H1 (cell line): ENCODE measurements around the gene SMOC2. TPM values are rescaled to one million over a fixed set of nuclear protein-coding genes. Genes with fewer than 3 reads are reported as not detected.

Experiments
- CTCF ChIA-PET: fragments of 300-600 bp; sonication (Branson Sonifier 250); formaldehyde crosslinking; loops from one replicate; lab custom pipeline; 2021; ENCODE audit not compliant: partially characterized antibody; lab: Charles Lee
- POLR2A ChIA-PET: fragments of 300-600 bp; sonication (Branson Sonifier 250); formaldehyde crosslinking; loops from one replicate; lab custom pipeline; 2021; ENCODE audit warnings: inconsistent platforms; ENCODE audit not compliant: partially characterized antibody; lab: Charles Lee
- DNase-seq, 2 experiments: peaks; one replicate each; pipeline versions ENCODE4 v3.0.0 to v3.0.0-alpha.2; 2010 to 2022; ENCODE audit warnings: low spot score in 2 of 2, low read depth in 1 of 2, mixed read lengths in 1 of 2
- FAIRE-seq: peaks from 2 replicates; lab custom pipeline; 2011; peaks lifted over from hg19 to GRCh38; lab: Jason Lieb, UNC
- H2AFZ ChIP-seq: 2 replicates; pipeline ENCODE4 v1.8.1; 2012; ENCODE audit warnings: low read length, inconsistent platforms
- H2AK5ac ChIP-seq: 2 replicates; pipeline ENCODE4 v1.6.1; 2013; ENCODE audit warnings: low read depth, low read length
- H2BK120ac ChIP-seq: replicated peaks from 2 replicates; pipeline ENCODE3; 2013; ENCODE audit warnings: low read depth, low read length, inconsistent platforms
- H2BK12ac ChIP-seq: 2 replicates; pipeline ENCODE4 v1.6.1; 2013; ENCODE audit warnings: low read depth, low read length
- H2BK15ac ChIP-seq: 2 replicates; pipeline ENCODE4 v1.6.1; 2013; ENCODE audit warnings: low read length
- H2BK20ac ChIP-seq: 2 replicates; pipeline ENCODE4 v1.6.1; 2013; ENCODE audit warnings: low read length
- H2BK5ac ChIP-seq: 2 replicates; pipeline ENCODE4 v1.6.1; 2013; ENCODE audit warnings: low read depth, low read length
- H3K14ac ChIP-seq: 2 replicates; pipeline ENCODE4 v1.6.1; 2013; ENCODE audit warnings: inconsistent platforms; ENCODE audit not compliant: insufficient read length
- H3K18ac ChIP-seq: 2 replicates; pipeline ENCODE4 v1.6.1; 2013; ENCODE audit warnings: low read length; ENCODE audit errors: extremely low read depth
- H3K23ac ChIP-seq: 2 replicates; pipeline ENCODE4 v1.6.1; 2013; ENCODE audit warnings: inconsistent platforms; ENCODE audit not compliant: insufficient read length
- H3K23me2 ChIP-seq: 2 replicates; pipeline ENCODE4 v1.6.1; 2013; ENCODE audit warnings: low read depth, low read length
- H3K27ac ChIP-seq: 2 replicates; pipeline ENCODE4 v1.6.1; 2011; ENCODE audit warnings: low read depth, low read length, inconsistent platforms
- H3K27me3 ChIP-seq, 4 experiments: replicated peaks in 1 of 4; 1 replicate in 1 of 4; 2 replicates in 3 of 4; pipeline versions ENCODE4 v1.6.1 to v1.8.1; 2011 to 2013; ENCODE audit warnings: low read length in 3 of 4, mild to moderate bottlenecking in 3 of 4, inconsistent platforms in 2 of 4, mixed read lengths in 2 of 4, moderate library complexity in 1 of 4; ENCODE audit not compliant: control insufficient read depth in 3 of 4, insufficient read depth in 3 of 4; ENCODE audit errors: extremely low read depth in 1 of 4
- H3K36me3 ChIP-seq, 4 experiments: 2 replicates each; pipeline versions ENCODE4 v1.6.1 to v1.8.1; 2011 to 2013; ENCODE audit warnings: mild to moderate bottlenecking in 4 of 4, low read length in 3 of 4, moderate library complexity in 2 of 4, control low read depth in 1 of 4, inconsistent platforms in 1 of 4; ENCODE audit not compliant: insufficient read depth in 4 of 4, control insufficient read depth in 2 of 4
- H3K4ac ChIP-seq: replicated peaks from 2 replicates; pipeline ENCODE3; 2013; ENCODE audit warnings: low read length, low read depth, mixed read lengths, inconsistent platforms; ENCODE audit not compliant: insufficient read length
- H3K4me1 ChIP-seq, 4 experiments: replicated peaks in 1 of 4; 1 replicate in 1 of 4; 2 replicates in 3 of 4; pipeline versions ENCODE4 v1.6.1 to v1.8.1; 2011 to 2013; ENCODE audit warnings: low read length in 3 of 4, inconsistent platforms in 2 of 4, mixed read lengths in 1 of 4; ENCODE audit not compliant: insufficient read depth in 4 of 4, control insufficient read depth in 3 of 4
- H3K4me2 ChIP-seq, 2 experiments: 2 replicates each; pipeline versions ENCODE4 v1.6.1 to v1.8.1; 2011 to 2013; ENCODE audit warnings: low read depth in 2 of 2, low read length in 2 of 2, control low read depth in 1 of 2, inconsistent platforms in 1 of 2, mild to moderate bottlenecking in 1 of 2; ENCODE audit not compliant: insufficient read depth in 1 of 2
- H3K4me3 ChIP-seq, 4 experiments: fragments of 200-600, 300-600 bp in 1 of 4; sonication (generic), shearing (Covaris generic), sonication (Bioruptor Twin) in 1 of 4; 2 replicates each; pipeline versions ENCODE4 v1.5.1 to v1.8.1; 2011 to 2016; ENCODE audit warnings: low read length in 4 of 4, low read depth in 3 of 4, control low read depth in 2 of 4, inconsistent platforms in 2 of 4, mild to moderate bottlenecking in 2 of 4, mixed read lengths in 1 of 4, moderate library complexity in 1 of 4; ENCODE audit not compliant: insufficient read depth in 2 of 4; ENCODE audit errors: extremely low read depth in 1 of 4
- H3K56ac ChIP-seq: replicated peaks from 2 replicates; pipeline ENCODE3; 2013; ENCODE audit warnings: low read depth, mild to moderate bottlenecking, mixed read lengths, low read length, inconsistent platforms; ENCODE audit not compliant: insufficient read length
- H3K79me1 ChIP-seq: 2 replicates; pipeline ENCODE4 v1.6.1; 2013; ENCODE audit warnings: low read depth, low read length, control low read depth
- H3K79me2 ChIP-seq, 2 experiments: 2 replicates each; pipeline versions ENCODE4 v1.6.1 to v1.8.1; 2012 to 2013; ENCODE audit warnings: low read length in 2 of 2, mild to moderate bottlenecking in 2 of 2, inconsistent platforms in 1 of 2; ENCODE audit not compliant: insufficient read depth in 2 of 2, control insufficient read depth in 1 of 2
- H3K9ac ChIP-seq, 4 experiments: replicated peaks in 1 of 4; 1 replicate in 1 of 4; 2 replicates in 3 of 4; pipeline versions ENCODE4 v1.6.1 to v1.8.1; 2011 to 2013; ENCODE audit warnings: low read depth in 3 of 4, low read length in 3 of 4, control low read depth in 2 of 4, mild to moderate bottlenecking in 2 of 4, moderate library complexity in 2 of 4, inconsistent platforms in 1 of 4; ENCODE audit errors: extremely low read depth in 1 of 4
- H3K9me3 ChIP-seq, 2 experiments: 2 replicates each; pipeline versions ENCODE4 v1.6.1 to v1.8.1; 2012 to 2013; ENCODE audit warnings: mild to moderate bottlenecking in 2 of 2, moderate library complexity in 2 of 2, control low read depth in 1 of 2, inconsistent platforms in 1 of 2, low read depth in 1 of 2, low read length in 1 of 2, mixed read lengths in 1 of 2; ENCODE audit not compliant: insufficient read depth in 2 of 2
- H4K20me1 ChIP-seq, 2 experiments: replicated peaks in 1 of 2; 2 replicates each; pipeline versions ENCODE3 to v1.8.1; 2011 to 2013; ENCODE audit warnings: inconsistent platforms in 2 of 2, low read length in 2 of 2, mild to moderate bottlenecking in 1 of 2; ENCODE audit not compliant: insufficient read depth in 2 of 2, control insufficient read depth in 1 of 2
- H4K5ac ChIP-seq: 2 replicates; pipeline ENCODE4 v1.6.1; 2013; ENCODE audit warnings: low read length, low read depth, mixed read lengths, inconsistent platforms; ENCODE audit not compliant: insufficient read length
- H4K8ac ChIP-seq: 2 replicates; pipeline ENCODE4 v1.8.0; 2013; ENCODE audit warnings: mild to moderate bottlenecking, moderate library complexity, low read length, inconsistent platforms; ENCODE audit not compliant: insufficient read depth; ENCODE audit errors: extremely low read depth
- H4K91ac ChIP-seq: replicated peaks from 2 replicates; pipeline ENCODE3; 2013; ENCODE audit warnings: low read length, mixed read lengths, inconsistent platforms; ENCODE audit not compliant: insufficient read length
- CBX8 ChIP-seq: fragments of 300-800, 300-1000 bp; sonication (generic); IDR thresholded peaks from 2 replicates; pipeline ENCODE4 v1.7.1; 2016; ENCODE audit warnings: low read depth, low read length, borderline replicate concordance
- CHD1 ChIP-seq: IDR thresholded peaks from 2 replicates; pipeline ENCODE4 v1.6.1; 2012; ENCODE audit warnings: low read depth, low read length, improper control_type of control experiment
- CREB1 ChIP-seq: IDR thresholded peaks from 2 replicates; pipeline ENCODE4 v1.6.1; 2012; ENCODE audit warnings: inconsistent platforms
- EGR1 ChIP-seq: IDR thresholded peaks from 2 replicates; pipeline ENCODE4 v1.6.1; 2011; ENCODE audit warnings: low read depth, low read length, borderline replicate concordance
- EZH2 ChIP-seq: fragments of 200-600 bp; sonication (generic); IDR thresholded peaks from 2 replicates; pipeline ENCODE4 v1.7.1; 2012; ENCODE audit warnings: low read depth, mild to moderate bottlenecking, moderate library complexity, low read length, inconsistent platforms; ENCODE audit not compliant: severe bottlenecking
- GABPA ChIP-seq: IDR thresholded peaks from 2 replicates; pipeline ENCODE4 v1.6.1; 2011; ENCODE audit warnings: mild to moderate bottlenecking, low read length, moderate library complexity, borderline replicate concordance; ENCODE audit not compliant: insufficient read depth
- GTF2F1 ChIP-seq: IDR thresholded peaks from 2 replicates; pipeline ENCODE4 v1.6.1; 2012; ENCODE audit warnings: low read depth, low read length, improper control_type of control experiment, borderline replicate concordance
- KDM1A ChIP-seq: fragments of 200-600, 300-600 bp; sonication (generic); IDR thresholded peaks from 2 replicates; pipeline ENCODE4 v1.7.1; 2016; ENCODE audit warnings: mild to moderate bottlenecking, low read length, borderline replicate concordance
- KDM5A ChIP-seq: fragments of 200-600 bp; IDR thresholded peaks from 2 replicates; pipeline ENCODE4 v1.7.1; 2012; ENCODE audit warnings: mild to moderate bottlenecking, low read length, inconsistent platforms, mixed read lengths
- RNF2 ChIP-seq: fragments of 200-900, 300-1000 bp; sonication (generic); IDR thresholded peaks from 2 replicates; pipeline ENCODE4 v1.7.1; 2016; ENCODE audit warnings: borderline replicate concordance, low read depth, mild to moderate bottlenecking, antibody characterized with exemption, low read length; ENCODE audit not compliant: poor library complexity, severe bottlenecking; ENCODE audit errors: missing control alignments
- TEAD4 ChIP-seq: IDR thresholded peaks from 2 replicates; pipeline ENCODE4 v1.6.1; 2012; ENCODE audit warnings: low read depth, low read length, inconsistent platforms, mixed read lengths
- WGBS, 2 experiments: shearing (Covaris generic) in 1 of 2; methylation state at CpG; one replicate each; pipeline versions ENCODE4 v1.1.6 to v1.1.7; 2013 to 2015; ENCODE audit warnings: low lambda C conversion rate in 2 of 2, mixed read lengths in 2 of 2, inconsistent platforms in 1 of 2, low coverage in 1 of 2, missing lambda C conversion rate in 1 of 2; ENCODE audit not compliant: insufficient replicate concordance in 2 of 2, insufficient coverage in 1 of 2, insufficient read length in 1 of 2; ENCODE audit errors: extremely low coverage in 1 of 2, missing lambda C conversion rate in 1 of 2; 5-methylcytosine and 5-hydroxymethylcytosine counted together
- polyA plus RNA-seq, 7 experiments: library from polyadenylated mRNA; depleted of rRNA in 3 of 7; stranded (reverse) in 5 of 7; unstranded in 2 of 7; fragments of >200 nt in 5 of 7; fragments of 200-250 nt in 2 of 7; gene quantifications; 1 replicate in 5 of 7; 2 replicates in 1 of 7; 4 replicates in 1 of 7; pipeline versions ENCODE4 v1.2.1 to v1.2.3, GENCODE V29; 2011 to 2013; ENCODE audit warnings: missing spikeins in 2 of 7, mixed read lengths in 2 of 7
- total RNA-seq: library from RNA; stranded (reverse); fragmentation: NEBNext Ultra II Directional; extraction: Animal tissue kit (Norgen Biotek cat#: 25700); gene quantifications from 2 replicates; pipeline ENCODE4 v1.2.1, GENCODE V29; 2021
- TF ChIP-seq, protein P1 (sequence below): IDR thresholded peaks from 2 replicates; pipeline ENCODE4 v1.6.1; 2012; ENCODE audit warnings: inconsistent platforms

SMOC2 gene
- total and polyA plus RNA-seq, 2 of the 8 experiments (the other 6 are each of a cell fraction or from before 2014, with no cell fraction given), result 7.7 to 8.5 TPM

DNA sequence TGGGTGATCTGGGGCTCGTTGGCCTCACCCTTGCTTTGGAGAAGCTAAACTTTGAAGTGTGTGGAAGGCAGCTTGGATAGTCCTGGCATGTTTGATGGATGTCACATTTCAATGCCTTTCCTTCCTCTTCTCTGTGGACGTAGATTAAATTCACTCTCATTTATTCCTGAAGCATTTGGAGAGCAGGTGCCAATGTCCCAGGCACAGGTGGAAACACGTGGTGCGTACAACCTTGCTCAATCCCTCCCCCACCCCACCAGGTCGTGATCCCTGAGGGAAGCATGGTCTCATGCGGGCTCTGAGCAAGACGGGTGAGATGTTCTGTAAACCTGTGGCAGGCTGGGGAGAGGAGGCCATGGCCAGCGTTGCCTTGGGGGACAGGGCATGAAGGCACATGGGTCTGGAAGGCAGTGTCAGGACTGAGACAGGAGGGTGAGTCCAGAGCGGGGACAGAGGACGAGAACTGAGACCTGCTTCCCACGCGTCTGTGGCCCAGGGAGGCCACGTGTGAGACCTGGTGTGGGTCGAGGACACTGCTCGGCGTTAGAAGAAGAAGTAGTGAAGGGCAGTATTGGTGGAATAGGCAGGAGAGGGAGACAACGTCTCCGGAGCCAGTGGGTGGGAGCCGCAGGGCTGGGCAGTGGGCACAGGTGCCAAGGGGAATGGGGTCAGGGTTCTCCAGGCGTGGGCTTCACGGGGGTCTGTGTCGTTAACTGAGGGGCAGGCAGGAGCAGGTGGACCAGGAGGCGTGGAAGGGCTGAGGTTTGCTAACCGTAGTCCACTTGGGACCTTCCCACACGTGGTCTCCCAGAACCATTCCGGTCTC lies 34.4 kb downstream of the SMOC2 start:
- Histone ChIP-seq H3K4me2 (no peak overlapping the region), H3K23ac (no peak overlapping the region), H3K27me3 (no peaks in the 10 kb centered on the region), H3K9me3 (no peaks in the 10 kb centered on the region), H4K8ac (no peak overlapping the region), H2BK120ac (no peak overlapping the region), H3K79me1 (no peaks in the 10 kb centered on the region), H2BK12ac (no peak overlapping the region), H3K9ac (no peak overlapping the region), H3K4me3 (no peak overlapping the region), H2BK5ac (no peak overlapping the region), H3K14ac (no peak overlapping the region), H3K27ac (no peak overlapping the region), H2BK15ac (no peak overlapping the region), H3K18ac (no peak overlapping the region), H3K36me3 (0 out of 8 replicates have a peak, but pooled peaks cover 0 to 2% (median 0%) of the 10 kb centered on the region in 4 experiments), H3K4ac (no peak overlapping the region), H3K56ac (no peak overlapping the region), H4K91ac (no peak overlapping the region), H3K79me2 (no peaks in the 10 kb centered on the region), H2BK20ac (no peak overlapping the region), H4K20me1 (no peaks in the 10 kb centered on the region), H2AK5ac (no peak overlapping the region), H4K5ac (no peak overlapping the region), H3K4me1 (no peaks in the 10 kb centered on the region), H2AFZ (no peak overlapping the region), H3K23me2 (no peaks in the 10 kb centered on the region)
- ChIA-PET CTCF (no interaction called here), POLR2A (no interaction called here)
- no peak for FAIRE-seq
- DNase-seq, result no peak
- 87% methylated on average over 26 of the region's 26 CpGs; no CpG with 5 or more reads in 1 of the 2 experiments for WGBS, 2 experiments
- no peak for TF ChIP-seq EGR1
- TF ChIP-seq KDM5A, result no peak
- no peak for TF ChIP-seq KDM1A
- TF ChIP-seq CBX8, result no peak
- TF ChIP-seq RNF2, result no peak
- TF ChIP-seq, protein P1, sequence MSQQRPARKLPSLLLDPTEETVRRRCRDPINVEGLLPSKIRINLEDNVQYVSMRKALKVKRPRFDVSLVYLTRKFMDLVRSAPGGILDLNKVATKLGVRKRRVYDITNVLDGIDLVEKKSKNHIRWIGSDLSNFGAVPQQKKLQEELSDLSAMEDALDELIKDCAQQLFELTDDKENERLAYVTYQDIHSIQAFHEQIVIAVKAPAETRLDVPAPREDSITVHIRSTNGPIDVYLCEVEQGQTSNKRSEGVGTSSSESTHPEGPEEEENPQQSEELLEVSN, result no peak
- no peak for TF ChIP-seq CHD1
- TF ChIP-seq EZH2, result no peak
- TF ChIP-seq GABPA, result no peak
- TF ChIP-seq TEAD4, result no peak
- no peak for TF ChIP-seq GTF2F1
- TF ChIP-seq CREB1, result no peak
